GM04504 (cell line): Measurements from ENCODE around the gene CAPN13.

Experiments
- DNase-seq: peaks from one replicate; pipeline ENCODE4 v3.0.0-alpha.2; 2012; ENCODE audit warnings: low read depth

CAPN13 gene

DNA sequence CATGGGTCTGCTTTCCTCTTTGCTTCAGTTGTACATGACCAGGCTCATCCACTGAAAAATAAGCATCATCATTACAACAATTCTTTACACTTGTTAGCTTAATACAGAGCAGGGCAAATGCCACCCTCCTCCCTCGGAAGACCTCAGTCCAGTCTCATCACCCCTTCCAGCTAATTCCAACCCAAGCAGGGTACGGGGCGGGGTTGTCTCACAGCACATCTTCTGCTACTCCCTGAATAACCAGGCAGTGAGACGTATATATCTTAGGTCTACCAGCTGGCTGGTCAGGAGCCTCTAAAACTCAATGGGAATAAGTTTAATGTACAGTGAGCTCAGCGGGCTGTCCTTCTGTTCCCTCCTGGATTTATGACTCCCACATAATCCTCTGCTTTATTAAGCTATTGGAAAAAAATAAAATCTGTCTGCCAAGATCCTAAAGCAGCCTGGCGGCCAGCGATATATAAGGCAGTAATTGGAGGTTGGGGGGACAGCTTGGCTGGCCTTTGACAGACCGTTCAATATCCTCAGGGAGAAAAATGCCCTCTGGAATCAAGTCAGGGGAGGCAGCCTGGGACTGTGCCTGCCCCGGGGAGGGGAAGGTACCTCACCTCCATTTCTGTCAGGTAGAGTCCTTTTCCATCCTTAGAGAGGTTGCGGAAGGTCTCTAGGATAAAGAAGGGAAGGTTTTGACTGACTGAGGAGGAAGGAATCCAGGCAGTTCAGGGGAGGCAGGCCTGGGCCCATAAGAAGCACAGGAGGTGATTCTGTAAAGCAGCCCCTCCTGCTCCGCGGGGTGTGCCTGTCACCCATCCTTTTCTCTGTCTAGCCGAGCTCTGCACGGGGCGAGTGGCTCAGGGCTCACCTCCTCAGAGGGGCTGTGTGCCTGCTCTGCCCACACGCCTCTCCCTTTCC is 76.3 kb downstream of the CAPN13 start:
- no peak for DNase-seq

- no peak for DNase-seq
These were observed 78.2 kb downstream of the CAPN13 start for GRCh38 chr2:30729031-30729430.

DNA sequence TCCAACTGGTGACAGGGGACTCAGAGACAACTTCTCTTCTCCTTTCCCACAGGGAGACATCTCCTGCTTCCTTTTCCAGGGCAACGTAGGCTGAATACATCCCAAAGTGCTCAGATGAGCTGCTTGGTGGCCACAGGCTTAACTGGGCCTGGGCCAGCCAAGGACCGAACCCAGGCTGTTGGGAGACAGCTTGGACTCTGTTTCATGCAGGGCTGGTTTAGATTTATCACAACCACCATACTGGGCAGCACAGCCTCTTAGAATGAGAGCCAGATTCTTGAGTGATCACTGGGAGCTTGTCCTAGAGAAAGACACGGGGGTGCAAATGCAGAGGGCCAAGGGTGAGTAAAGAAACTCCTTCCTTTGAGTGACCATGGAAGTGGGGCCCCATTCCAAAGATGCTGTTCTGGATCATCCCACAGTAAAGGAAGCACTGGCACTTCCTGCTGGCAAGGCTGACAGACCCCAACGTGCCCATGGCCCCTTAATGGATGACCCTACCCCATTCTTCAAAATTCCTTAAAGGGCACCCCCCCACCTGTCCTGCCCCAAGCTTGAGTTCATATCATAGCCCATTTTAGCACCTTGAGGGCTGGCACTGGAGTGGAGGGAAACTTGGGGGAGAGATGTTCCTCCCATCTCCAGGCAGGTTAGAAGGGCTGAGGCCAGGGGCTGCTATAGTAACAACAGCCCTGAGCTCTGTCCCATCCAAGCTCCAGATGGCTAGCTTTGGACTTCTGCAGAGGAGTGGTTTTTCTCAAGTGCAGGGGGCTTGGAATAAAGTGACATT is 84.1 kb downstream of the CAPN13 start:
- DNase-seq = no peak

- no peak for DNase-seq
These were observed 85.3 kb downstream of the CAPN13 start for GRCh38 chr2:30721668-30722647.

GRCh38 chr2:30721241-30721640 is 86.0 kb downstream of the CAPN13 start:
- DNase-seq = no peak

GRCh38 chr2:30717081-30717650 is 90.1 kb downstream of the CAPN13 start:
- no peak for DNase-seq

- no peak for DNase-seq
These were observed 90.9 kb downstream of the CAPN13 start for GRCh38 chr2:30716123-30716900.

DNA sequence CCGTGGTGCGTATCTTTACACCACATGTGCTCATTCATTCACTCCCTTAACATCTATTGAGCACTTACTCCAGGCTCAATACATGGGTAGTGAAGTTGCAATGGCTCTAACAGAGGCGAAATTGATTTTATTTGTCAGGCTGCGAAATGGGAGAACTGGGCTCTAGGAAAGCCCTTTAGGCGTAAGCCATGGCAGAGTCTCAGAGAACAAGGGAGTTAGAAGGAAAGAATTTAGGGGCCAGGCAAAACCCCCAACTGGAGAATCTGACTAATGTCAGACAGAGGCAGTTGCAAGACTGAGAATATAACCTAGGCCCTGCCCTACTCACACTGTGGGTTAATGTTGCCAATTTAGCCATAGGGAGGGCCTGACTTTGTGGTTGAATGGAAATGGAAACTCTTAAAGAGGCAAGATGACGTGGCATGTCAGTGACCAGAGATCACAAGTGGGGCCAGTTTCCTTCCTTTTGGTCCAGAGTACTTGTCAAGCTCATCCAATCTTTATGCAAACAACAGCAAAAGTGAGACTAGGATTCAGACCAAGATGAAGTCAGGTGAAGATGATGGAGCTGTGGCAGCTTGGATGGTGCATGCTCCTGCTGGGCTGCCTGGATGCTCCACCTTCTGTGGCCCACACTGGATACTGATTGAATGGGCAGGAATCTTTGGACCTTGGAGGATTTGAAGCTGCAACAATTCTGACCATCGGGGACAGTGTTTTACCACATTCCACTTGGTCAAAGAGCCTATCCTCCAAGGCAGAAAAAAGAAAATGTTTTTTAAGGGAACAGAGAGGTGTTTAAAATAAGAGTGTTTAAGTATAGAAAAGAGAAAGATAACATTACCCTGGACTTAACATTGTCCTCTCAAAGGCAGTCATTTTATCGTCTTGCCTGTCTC is 92.2 kb downstream of the CAPN13 start:
- DNase-seq = no peak

DNA sequence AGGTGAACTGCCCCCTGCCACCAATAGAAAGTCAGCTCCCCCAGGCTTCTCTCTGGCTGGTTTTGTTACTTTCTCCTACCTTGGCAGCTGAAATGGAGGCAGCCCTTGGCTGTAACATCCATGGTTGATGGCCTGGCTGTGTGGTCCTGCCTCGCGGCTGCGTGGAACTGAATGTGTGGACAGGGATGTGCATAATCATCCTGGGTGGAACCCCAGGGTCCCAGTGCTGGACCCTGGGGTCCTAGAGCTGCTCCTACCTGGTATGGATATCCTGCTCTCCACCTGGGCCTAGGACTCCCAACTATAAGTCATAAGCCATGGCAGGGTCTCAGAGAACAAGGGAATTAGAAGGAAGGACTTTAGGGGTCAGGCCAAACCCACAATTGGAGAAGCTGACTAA is 93.5 kb downstream of the CAPN13 start:
- DNase-seq = no peak

DNA sequence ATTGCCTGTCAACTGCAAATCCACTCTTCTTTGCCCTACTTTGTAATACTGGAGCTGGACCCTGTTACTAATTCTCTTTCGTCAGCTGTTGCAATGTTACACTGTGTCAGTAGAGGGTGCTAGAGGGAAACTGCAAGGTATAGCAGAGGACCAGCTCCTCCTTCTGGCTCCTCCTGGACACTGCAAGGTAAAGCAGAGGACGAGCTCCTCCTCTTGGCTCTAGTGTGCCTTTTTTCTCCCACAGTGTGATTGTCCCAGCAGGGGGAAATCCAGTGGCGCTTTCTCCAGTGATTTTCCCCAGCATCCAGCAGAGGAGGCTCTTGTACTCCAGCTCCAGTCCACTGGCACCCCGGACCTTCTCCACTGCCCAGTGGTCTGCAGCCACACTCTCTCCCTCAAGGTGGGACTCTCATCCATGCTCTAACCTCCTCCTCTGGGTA is 95.6 kb downstream of the CAPN13 start:
- DNase-seq = peak; percentile 77

GRCh38 chr2:30710461-30710860 is 96.8 kb downstream of the CAPN13 start:
- no peak for DNase-seq

- no peak for DNase-seq
These were observed 97.2 kb downstream of the CAPN13 start for GRCh38 chr2:30710016-30710415.

DNA sequence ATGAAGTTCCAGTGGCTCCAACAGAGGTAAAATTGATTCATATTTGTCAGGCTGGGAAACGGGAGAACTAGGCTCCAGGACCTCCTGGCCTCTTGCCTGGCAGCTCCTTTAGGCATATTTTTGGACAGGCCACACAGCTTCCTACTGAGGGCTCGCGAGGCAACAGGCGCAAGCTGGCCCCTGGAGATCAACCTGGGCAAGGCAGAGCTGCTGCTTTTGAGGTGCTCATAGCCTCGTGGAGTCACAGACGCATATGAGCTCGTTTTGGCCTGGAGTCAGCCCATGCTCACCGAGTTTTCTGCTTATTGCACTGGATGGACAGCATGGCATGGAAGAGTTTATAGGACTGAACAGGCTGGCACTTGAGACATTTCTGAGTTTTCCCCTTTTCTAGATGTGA is 97.7 kb downstream of the CAPN13 start:
- no peak for DNase-seq

GRCh38 chr2:30708491-30709290 is 98.6 kb downstream of the CAPN13 start:
- peak; percentile 29 for DNase-seq

GRCh38 chr2:30707304-30707903 is 99.8 kb downstream of the CAPN13 start:
- DNase-seq = no peak

DNA sequence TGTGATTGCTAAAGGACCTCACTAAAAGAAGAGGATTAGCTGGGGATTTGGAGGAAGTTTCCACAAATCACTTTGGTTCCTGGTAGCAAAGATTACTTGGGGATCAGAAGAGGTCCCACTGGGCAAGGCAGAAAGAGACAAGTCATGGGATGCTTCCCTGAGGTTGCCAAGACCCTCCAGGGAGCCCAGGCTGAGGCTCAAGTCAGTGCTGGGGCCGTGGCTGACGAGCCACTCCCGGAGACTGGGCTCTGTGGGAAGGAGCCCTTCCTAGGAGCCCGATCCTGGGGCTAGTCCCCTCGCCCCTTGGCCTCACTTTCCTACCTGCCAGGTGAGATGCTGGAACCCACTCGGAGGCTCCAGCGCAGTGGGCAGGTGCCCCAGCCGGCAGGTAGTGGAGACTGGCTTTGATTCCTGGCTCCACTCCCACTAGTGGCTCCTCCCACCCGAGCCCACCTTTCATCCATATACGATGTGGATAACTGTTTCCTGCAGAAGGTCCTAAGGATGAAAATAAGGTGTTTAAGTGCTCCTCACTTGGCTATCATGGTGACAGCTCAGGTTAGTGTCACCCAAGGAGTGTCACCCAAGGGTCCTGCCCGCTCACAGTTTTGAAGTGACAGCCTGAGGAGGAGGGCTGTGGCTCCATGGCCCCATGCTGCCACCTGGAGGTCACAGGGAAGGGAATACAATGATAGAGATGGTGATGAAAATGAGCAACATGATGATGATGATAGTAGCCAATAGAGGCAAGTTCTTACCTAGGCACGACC is 100.5 kb downstream of the CAPN13 start:
- DNase-seq = peak; percentile 29

- no peak for DNase-seq
These were observed 101.3 kb downstream of the CAPN13 start for GRCh38 chr2:30705711-30706533.
